SH-SY5Y (cell line): Measurements from ENCODE around the gene PADI1.

ENCODE experiments used
- GATA2 ChIP-seq: IDR thresholded peaks from 2 replicates; pipeline ENCODE4 v1.6.1; 2011; ENCODE audit warnings: mild to moderate bottlenecking, low read depth, low read length
- GATA3 ChIP-seq: IDR thresholded peaks from 2 replicates; pipeline ENCODE4 v1.6.1; 2011; ENCODE audit warnings: low read depth, mild to moderate bottlenecking, low read length, moderate library complexity

Gene PADI1

DNA sequence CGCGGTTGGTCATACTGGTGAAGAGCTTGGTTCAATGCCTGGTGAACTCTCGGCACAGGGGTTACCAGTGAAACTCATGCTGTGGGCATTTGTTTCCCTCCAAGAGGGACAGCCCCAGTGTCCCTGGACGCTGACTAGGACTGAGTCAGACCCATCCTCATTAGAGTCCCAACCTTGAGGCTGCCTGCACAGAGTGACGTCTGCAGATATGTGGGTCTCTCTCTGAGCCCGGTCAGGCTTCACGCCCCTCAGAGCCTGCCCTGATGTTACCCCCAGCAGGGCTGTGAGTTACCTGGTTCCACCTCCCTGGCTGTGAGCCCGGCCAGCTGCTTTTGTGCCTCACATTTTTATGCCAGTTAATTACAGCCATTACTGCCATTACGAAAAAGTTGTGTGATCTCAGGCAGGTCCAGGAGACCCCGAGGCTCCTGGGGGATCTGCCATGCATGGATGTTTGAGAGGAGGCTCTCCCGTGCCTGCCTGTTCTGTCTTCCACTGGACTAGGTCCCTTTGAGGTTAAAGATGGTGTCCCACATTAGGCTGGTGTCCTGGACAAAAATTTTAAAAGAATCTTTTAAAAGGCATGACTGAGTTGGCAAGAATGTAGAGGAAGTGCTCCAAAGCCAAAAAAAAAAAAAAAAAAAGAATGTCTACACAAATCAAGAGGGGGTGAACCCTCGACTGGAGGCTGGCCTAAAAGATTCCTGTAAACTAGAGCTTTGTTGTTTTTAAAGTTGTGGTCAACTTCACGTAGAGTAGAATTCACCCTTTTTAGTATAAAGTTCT lies 36.6 kb upstream of the PADI1 start:
- TF ChIP-seq GATA2 = no peak
- TF ChIP-seq GATA3 = no peak

DNA sequence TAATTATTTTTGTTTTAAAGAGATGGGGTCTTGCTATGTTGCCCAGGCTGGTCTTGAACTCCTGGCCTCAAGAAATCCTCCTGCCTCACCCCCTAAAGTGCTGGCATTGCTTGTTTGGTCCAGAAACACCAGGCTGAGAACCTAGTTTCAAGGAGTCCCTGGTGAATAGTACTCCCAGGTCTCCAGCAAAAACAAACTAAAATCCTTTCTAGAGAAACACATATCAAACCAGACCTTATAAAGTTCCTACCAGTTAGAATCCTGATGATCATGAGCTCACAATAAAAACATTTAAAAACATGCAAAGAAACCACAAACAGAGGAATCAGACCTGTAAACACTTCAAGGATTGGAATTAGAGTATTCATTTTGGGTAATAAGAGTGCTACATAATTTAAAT lies 34.4 kb upstream of the PADI1 start:
- TF ChIP-seq GATA2 (no peak), GATA3 (no peak)

DNA sequence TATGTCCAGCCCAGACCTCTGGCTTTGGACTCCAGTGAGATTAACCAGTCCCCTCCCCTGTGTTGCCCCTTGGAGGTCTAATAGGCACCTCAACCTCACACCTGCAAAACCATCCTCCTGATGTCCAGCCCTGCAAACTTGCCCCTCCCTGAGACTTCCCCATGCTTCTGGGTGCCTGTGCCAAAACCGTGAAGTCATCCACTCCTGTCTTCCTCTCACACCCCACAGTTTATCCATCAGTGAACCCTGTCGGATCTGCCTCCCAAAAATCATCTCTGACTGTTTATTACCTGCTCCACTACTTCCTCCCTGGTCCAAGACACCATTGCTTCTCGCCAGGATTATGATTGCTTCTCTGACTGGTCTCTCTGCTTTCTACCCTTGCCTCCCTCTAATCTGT lies 31.7 kb upstream of the PADI1 start:
- TF ChIP-seq GATA2 (no peak), GATA3 (no peak)

DNA sequence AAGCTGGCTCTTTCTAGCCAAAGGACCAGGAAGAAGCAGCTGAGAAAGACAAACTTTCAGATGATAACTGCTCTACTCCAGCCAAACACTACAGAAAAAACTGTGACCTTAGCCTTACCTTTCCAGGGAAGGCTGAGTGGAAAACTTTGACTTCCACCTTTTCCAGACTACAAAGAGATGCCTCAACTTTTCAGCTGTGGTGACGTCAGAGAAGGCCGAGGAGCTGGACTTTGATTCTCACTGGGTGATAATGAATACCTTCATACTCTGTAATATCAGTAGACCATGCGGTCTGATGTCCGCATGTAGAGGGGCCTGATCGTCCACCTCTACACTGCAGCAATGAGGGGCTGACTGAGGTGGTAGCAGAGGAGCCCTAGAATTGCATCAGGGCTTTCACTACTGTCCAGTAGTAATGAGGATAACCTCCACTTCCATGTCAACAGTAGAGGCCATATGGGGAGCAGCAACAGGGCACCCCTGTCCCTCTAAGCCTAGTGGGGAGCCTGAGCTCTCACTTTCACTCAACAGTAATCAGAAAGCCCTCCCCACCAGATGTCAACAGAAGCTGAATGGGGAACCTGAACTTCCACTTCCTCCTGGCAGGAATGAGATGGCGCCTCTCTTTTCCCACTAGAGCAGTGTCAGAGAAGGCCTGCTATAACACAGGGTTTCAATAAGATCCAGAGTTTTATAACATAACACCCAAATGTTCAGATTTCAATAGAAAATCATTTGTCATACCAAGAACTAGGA lies 28.4 kb upstream of the PADI1 start:
- no peak for TF ChIP-seq GATA2
- no peak for TF ChIP-seq GATA3

DNA sequence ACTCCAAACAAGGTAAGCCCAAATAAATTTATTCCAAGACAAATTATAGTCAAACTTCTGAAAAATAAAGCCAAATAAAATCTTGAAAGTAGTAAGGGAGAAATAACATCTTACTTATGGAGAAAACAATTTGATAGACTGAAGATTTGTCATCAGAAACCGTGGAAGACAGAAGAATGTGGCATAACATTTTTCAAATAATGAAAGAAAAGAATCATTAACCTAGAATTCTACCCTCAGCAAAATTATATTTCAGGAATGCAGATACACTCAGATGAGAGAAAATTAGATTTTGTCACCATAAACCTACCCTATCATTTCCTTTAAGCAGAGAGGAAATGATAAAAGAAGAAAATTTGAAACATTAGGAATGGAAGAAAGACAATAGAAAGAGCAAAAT lies 27.3 kb upstream of the PADI1 start:
- TF ChIP-seq GATA3 (no peak), GATA2 (no peak)

DNA sequence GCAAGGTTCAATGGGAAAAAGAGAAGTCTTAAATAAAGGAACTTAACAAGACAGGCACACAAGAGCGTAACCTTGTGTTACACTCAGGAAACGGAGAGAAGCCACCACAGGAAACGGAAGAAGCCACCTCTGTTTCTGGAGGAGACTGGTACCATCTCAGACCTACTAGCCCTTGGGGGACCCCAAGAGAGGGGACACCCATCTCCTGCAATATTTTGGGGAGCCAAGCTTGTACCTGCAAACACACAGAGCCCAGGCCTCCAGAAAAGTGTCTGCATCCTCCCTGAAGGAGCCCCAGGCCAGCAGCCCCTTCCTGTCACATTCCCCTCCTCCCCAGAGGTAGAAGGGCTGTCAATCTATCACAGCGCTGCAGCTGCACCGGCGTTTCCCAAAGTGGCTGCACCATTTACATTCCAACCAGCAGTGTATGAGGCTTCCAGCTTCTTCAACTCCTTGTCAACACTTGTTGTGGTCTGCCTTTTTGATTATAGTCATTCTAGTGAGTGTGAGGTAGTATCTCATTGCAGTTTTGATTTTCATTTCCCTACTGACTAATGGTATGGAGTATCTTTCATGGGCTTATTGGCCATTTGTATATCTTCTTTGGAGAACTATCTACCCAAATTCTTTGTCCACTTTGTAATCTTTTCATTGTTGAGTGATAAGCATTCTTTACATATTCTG lies 23.0 kb upstream of the PADI1 start:
- TF ChIP-seq GATA2 (no peak), GATA3 (no peak)

DNA sequence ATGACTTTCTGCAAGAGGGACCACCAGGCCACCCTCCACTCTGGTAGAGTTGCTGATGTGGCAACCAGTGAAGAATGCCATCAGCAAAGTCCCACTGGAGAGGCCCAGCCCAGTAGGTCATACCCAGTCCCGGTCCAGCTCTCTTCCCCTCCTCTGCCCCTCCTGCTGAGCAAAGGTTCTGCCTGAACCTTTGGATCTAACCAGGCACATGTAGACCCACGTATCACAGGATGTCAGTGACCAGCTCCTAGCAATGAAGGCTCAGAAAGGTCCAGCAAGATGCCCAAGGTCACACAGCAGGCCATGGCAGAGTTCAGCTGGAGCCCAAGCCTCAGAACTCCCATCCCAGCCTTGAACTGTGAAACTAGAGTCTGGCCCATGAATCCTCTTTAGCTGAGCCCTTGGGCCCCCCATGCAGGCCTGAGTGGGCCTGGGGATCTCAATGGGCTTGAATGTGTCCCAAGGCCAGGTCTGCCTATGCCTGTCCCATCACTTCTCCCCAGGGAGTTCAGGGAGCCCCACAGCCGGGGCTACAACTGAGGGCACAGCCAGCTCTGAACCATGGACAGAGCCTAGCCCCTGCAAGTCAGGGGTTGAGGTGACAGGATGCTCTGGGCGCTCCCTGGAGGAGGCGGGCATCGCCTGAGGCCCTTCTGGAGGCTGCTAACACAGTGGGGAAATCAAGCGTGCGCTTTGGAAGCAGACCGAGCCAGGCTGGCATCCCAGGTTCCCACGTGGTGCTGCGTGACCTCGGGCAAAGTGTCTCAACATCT lies 21.4 kb upstream of the PADI1 start:
- TF ChIP-seq GATA2 (no peak), GATA3 (no peak)

DNA sequence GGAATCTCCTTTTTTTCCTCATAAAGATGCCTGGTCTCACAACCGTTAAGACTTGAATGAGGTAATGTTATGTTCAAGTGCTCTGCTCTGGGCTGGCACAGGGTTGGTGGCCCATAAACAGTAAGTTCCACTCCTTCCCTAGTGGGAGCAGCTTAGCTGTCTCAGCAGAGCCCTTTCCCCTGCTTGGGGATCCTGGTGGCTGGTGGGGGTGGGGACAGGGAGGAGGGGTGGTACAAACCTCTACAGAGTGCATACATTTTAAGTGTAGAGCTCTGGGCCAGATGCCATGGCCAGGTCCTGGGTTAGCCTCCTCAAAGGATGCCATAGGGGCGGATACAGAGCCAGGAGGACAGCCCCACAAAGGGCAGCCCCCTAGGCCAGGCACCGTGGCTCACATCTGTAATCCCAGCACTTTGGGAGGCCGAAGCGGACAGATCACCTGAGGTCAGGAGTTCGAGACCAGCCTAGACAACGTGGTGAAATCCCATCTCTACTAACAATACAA lies 20.7 kb upstream of the PADI1 start:
- TF ChIP-seq GATA2 = no peak
- TF ChIP-seq GATA3 = no peak

DNA sequence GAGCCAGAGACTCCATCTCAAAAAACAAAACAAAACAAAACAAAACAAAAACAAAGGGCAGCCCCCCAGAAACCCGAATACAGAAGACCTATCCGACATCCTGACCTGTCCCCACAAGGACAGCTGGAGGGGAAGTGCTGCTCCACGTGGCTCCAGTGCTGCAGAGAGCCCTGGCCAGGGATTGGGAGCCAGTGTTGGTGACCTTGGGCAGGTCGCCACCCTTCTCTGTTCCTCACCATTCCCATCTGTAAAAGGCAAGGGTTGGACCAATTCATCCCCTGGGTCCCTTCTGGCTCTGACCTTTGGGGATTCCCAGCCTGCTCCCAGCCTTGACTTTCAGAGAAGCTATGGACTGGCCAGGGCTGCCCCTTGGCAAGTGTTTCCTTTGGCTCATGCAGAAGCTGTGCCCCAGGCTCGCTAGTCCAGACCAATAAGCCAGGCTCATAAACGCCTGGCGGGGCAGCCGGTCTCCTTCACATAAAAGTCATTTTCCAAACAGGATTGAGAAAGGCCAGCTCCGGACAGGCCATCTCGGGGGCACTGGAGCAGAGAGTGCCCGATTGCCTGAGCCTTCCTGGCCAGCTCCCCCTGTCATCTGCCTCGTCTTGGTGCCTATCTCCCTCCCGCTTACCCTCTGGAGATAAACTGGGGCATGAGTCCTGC lies 20.0 kb upstream of the PADI1 start:
- TF ChIP-seq GATA2 (no peak), GATA3 (no peak)

DNA sequence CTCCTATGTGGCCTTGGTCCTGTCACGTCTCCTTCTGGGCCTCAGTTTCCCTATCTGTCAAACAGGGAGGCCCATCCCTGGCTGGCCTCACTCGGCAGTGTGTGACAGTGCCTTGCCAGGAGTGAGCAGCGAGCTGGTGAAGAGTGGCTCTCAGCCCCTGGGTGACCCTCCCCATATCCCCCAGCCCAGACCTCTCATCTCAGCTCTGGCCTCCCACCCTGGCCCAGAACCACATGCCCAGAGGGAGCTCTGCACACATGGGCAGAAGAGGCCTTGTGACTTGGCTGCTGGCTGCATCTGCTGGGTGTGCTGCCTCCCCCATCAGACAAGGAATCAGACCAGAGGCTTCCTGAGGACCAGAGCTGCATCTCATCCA lies 19.5 kb upstream of the PADI1 start:
- no peak for TF ChIP-seq GATA3
- TF ChIP-seq GATA2 = no peak

DNA sequence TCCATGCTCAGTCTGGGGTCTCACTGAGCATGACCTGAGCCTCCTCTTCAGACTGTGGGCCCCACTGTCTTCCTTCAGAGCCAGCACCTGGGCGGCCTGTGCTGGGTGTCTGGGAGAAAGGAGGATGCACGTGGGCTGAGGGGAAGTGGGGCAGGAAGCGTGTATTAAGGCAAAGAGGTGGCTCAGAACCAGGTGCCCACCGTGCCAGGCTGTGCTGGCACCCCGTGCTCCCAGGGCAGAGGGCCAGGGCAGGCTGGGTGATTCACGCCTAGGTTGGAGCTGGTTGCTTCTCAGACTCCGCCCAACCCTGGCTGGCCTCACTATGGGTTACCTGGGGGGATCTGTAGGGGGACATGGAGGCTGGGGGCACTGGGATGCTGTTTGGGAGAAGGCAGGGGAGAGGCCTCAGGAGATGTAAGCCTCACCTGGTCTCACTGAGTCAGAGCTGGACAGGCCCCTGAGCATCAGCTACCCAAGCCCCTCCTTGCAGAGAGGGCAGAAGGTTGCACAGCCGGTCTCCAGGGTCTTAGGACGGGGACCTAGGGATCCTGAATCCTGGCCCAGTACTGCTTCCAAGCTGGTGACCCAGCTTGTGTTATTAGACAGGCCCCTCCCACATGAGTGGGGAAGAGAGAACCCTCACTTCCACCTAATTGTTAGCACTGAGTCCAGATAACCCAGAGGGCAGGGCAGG lies 18.6 kb upstream of the PADI1 start:
- TF ChIP-seq GATA3 (no peak), GATA2 (no peak)

DNA sequence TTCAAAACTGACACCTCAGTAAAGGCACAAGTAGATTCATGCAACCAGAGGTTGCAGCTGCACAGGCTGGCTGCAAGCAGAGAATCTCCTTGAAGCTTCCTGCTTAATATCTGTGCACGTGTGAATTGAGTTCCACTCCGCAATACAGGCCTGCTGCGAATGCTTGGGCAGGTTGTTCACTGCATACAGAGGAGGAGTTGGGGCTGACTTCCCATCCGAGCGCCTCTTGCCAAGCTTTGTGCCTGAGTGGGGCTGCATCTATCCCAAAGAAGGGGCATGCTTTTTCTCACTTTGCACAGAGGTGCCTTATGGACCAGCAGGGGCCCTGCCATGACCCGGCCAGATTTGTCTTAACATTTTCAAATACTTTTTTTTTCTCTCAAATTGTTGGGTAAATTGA lies 17.9 kb upstream of the PADI1 start:
- no peak for TF ChIP-seq GATA3
- TF ChIP-seq GATA2 = no peak

DNA sequence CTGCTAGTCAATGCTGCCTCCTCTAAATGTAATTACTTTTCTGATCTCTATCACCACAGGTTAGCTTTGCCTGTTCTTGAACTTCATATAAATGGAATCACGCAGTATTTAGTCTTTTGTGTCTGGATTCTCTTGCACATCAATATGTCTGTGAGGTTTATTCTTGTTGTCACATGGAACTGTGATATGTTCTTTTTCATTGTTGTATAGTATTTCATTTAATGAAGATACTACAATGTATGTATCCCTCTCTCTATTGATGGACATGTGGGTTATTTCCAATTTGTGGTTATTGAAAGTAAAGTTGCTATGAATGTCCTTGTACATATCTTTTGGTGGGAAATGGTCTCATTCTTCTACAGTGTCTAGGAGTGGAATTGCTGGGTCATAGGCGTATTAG lies 16.7 kb upstream of the PADI1 start:
- no peak for TF ChIP-seq GATA2
- TF ChIP-seq GATA3 = no peak
